NB4 (cell line): ENCODE measurements around the gene AGAP1.

Experiments
- MYC ChIP-seq: IDR thresholded peaks from 2 replicates; pipeline ENCODE4 v1.6.1; 2011; ENCODE audit warnings: low read depth, low read length
- POLR2A ChIP-seq: IDR thresholded peaks from 2 replicates; pipeline ENCODE4 v1.6.1; 2011; ENCODE audit warnings: mild to moderate bottlenecking; ENCODE audit not compliant: insufficient read length; ENCODE audit errors: extremely low read depth
- TF ChIP-seq, protein P1 (sequence below): IDR thresholded peaks from one replicate; pipeline ENCODE4 v1.5.1; 2012; ENCODE audit warnings: low read depth, low read length

GRCh38 chr2:236166796-236167296, 673.0 kb downstream of the AGAP1 start:
- TF ChIP-seq, protein P1, sequence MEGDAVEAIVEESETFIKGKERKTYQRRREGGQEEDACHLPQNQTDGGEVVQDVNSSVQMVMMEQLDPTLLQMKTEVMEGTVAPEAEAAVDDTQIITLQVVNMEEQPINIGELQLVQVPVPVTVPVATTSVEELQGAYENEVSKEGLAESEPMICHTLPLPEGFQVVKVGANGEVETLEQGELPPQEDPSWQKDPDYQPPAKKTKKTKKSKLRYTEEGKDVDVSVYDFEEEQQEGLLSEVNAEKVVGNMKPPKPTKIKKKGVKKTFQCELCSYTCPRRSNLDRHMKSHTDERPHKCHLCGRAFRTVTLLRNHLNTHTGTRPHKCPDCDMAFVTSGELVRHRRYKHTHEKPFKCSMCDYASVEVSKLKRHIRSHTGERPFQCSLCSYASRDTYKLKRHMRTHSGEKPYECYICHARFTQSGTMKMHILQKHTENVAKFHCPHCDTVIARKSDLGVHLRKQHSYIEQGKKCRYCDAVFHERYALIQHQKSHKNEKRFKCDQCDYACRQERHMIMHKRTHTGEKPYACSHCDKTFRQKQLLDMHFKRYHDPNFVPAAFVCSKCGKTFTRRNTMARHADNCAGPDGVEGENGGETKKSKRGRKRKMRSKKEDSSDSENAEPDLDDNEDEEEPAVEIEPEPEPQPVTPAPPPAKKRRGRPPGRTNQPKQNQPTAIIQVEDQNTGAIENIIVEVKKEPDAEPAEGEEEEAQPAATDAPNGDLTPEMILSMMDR, result no peak
- TF ChIP-seq POLR2A (no peak), MYC (no peak)
